Testis (tissue), 2 donors: ENCODE measurements around the gene TERT.

Source experiments
- CTCF ChIP-seq, 3 experiments: fragments of 450-650 bp in 2 of 3; fragments of 200-600 bp in 1 of 3; sonication (generic) in 1 of 3; IDR thresholded peaks; one replicate each; pipeline ENCODE4 v1.5.1; 2016 to 2019; ENCODE audit warnings: antibody characterized with exemption in 3 of 3, mild to moderate bottlenecking in 2 of 3, moderate library complexity in 1 of 3
- POLR2A ChIP-seq: fragments of 450-650 bp; IDR thresholded peaks from one replicate; pipeline ENCODE4 v1.6.1; 2017; ENCODE audit warnings: antibody characterized with exemption, mild to moderate bottlenecking, moderate library complexity

GRCh38 chr5:1295650-1296037, 776 bp upstream of the TERT start:
- TF ChIP-seq CTCF (IDR thresholded peaks at IDR 0.05) (no peak), POLR2A (no peak)
